GM19035 (cell line): ENCODE data around the gene KRT222.

Experiments used
- ATAC-seq: cut with Tn5 transposase; IDR thresholded peaks from one replicate; pipeline ENCODE4 v1.9.1; 2021; ENCODE audit not compliant: unreplicated experiment

KRT222 gene

GRCh38 chr17:40615841-40616476 lies 49.0 kb downstream of the KRT222 start:
- no peak for ATAC-seq

- ATAC-seq = peak; percentile 77
These were observed 49.7 kb downstream of the KRT222 start for GRCh38 chr17:40615068-40615840.

GRCh38 chr17:40614431-40615067 lies 50.4 kb downstream of the KRT222 start:
- peak; percentile 9 for ATAC-seq

- ATAC-seq = no peak
These were observed 51.4 kb downstream of the KRT222 start for GRCh38 chr17:40613467-40614154.

GRCh38 chr17:40612599-40613244 lies 52.3 kb downstream of the KRT222 start:
- no peak for ATAC-seq

GRCh38 chr17:40611840-40612474 lies 53.0 kb downstream of the KRT222 start:
- no peak for ATAC-seq

GRCh38 chr17:40610359-40610758 lies 54.6 kb downstream of the KRT222 start:
- no peak for ATAC-seq

GRCh38 chr17:40608061-40608581 lies 56.9 kb downstream of the KRT222 start:
- no peak for ATAC-seq

- ATAC-seq = no peak
These were observed 57.3 kb downstream of the KRT222 start for GRCh38 chr17:40607641-40608040.

- ATAC-seq = no peak
These were observed 58.2 kb downstream of the KRT222 start for GRCh38 chr17:40606548-40607353.

- no peak for ATAC-seq
These were observed 59.7 kb downstream of the KRT222 start for GRCh38 chr17:40605306-40605705.
